MV-4-11 (cell line): ENCODE data around the gene MED13L.

Source experiments
- DNase-seq: peaks from one replicate; lab custom pipeline; 2025; lab: John Stamatoyannopoulos, UW

The MED13L gene

DNA sequence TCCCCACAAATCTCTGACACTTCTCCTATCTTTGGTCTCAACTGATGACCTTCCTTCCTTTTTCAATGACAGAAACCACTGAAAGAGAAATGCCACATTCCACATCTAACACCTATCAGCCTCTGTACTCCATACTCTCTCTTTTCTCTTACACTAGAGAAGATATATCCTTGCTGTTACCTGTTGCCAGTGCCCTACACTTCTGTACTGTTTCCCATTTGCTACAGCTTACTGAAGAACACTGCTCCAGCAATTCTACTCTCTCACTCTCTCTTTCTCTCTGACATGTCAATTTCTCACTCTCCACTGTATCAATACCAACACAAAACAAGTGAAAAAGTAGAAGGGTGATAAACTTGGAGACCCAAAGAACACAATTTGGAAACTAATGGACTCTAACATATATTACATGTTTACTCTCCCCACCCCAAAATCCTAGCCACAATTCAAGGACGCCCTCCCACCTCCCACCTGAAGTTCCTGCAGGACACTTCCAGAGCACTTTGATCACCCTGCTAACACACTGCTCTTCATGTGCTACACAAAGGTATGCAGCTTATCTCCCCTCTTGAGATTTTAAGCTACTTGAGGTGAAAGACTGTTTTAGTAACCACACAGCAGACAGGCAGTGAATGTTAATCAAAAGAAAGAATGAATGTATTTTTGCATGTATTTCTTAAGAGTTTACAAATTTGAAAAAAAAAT is 95.0 kb downstream of the MED13L start:
- no peak for DNase-seq

DNA sequence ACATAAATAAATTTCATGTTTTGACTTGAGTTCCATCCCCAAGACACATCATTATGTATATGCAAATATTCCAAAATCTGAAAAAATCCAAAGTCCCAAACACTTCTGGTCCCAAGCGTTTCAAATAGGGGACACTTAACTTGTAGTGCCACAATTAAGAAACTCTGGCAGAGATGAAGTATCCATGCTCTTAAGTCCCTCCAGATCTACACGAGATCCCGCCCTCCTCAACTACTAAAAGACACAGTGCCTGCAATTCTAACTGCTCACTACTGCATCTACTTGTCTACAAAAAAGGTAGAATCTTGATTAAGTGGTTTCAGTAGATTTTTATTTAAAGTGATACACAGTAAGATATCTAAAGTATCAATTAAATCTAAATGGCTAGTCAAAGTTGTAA is 97.0 kb downstream of the MED13L start:
- no peak for DNase-seq

DNA sequence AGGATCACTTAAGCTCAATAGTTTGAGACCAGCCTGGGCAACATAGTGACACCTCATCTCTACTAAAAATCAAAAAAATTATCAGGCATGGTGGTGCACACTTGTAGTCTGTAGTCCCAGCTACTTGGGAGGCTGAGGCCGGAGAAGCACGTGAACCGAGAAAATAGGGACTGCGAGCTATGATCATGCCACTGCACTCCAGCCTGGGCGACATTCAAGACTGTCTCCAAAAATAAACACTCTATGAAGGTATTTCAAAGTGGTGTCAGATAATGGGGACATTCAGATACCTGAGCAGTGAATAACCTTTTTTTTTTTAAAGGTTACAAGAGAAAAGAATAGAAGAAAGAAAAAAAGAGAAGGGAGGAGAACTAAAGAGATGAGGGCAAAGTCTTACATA is 98.1 kb downstream of the MED13L start:
- no peak for DNase-seq

DNA sequence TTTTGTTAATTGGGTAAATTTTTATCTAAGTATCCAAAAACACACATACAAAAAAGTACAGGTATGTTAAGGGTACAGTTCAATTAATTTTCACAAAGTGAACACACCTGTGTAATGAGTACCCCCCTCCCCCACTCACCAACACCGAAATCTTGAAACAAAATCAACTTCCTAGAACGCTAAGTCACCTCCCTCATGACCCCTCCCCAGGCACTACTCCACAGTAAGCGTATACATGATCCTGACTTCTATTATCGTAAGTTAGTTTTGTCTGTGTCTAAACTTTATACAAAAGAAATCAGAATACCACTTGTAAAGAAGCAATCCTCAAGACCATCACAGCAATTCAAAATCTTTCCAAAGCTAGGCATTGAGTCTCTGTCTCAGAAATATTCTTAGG is 100.5 kb downstream of the MED13L start:
- no peak for DNase-seq

DNA sequence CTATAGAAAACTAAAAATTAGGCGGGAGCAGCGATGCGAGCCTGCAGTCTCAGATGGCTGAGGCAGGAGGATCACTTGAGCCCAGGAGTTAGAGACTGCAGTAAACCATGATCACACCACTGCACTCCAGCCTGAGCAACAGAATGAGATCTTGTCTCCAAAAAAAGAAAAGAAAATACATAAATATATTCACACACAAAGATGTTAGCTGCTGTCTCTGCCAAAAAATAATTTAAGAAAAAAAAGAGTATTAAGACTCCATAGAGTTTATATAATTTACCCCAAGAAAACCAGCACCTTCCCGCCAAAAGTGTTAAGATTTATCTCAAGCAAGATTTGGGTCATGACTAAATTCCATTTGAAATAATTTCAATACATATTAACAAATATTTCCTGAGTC is 102.6 kb downstream of the MED13L start:
- DNase-seq, result no peak

DNA sequence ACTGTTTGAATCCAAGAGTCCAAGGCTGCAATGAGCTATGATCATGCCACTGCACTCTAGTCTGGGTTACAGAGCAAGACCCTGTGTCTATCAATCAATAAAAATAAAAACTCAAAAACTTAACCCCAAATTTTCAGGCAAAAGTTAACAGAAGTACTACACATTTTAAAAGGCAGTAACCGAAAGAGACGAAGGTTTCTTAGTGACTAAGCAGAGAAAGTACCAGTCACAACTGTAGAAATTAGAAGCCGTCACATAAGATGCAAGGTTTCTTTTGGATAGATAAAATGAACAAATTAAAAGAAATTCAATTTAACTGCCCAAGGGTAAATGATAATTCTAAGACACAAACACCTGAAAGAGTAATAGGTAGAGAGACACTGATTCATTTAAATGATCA is 103.5 kb downstream of the MED13L start:
- no peak for DNase-seq

DNA sequence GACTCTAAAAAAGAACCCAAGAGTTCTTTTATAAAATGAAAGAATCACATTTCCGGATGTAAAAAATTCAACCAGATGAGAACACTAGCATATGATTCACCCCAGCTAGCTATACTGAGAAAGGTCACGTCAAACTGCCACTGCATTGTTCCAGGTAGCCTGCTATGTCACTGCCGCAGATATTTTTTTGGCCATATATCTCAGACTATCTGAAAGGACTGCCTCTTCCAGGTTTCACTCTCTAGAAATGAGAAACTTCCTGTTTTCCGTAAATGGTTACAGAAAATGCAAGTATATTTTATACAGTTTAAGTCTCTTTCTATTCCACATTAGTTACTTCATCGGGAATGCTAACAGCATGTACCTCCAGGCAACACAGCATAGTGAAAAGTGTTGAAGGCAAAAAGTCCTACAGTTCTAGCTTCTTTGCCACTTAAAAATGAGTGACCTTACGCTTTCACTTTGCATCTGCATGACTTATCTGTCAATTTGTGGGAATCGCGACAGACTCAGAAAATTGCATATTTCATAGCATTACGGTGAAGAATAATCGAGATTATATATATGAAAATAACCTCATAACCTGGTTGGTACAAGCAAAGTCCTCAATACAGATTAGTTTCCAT is 105.2 kb downstream of the MED13L start:
- peak; percentile 42 for DNase-seq

DNA sequence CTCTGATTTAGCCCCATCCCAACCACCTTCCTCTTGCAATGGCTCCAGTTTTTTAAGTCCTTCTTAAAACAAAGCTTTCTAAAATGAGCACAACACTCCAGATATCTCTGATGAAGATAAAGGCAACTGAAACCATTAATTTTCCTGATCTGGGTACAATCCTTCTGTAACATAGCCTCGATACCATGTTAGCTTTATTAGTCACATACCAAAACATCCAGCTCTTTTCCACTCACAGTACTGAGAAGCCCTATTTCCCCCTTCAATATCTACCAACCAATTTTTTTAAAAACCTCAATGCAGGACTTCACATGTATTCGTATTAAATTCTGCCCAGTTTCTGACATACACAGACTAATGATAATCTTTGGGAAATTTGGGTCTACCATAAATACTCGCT is 105.9 kb downstream of the MED13L start:
- DNase-seq, result no peak

DNA sequence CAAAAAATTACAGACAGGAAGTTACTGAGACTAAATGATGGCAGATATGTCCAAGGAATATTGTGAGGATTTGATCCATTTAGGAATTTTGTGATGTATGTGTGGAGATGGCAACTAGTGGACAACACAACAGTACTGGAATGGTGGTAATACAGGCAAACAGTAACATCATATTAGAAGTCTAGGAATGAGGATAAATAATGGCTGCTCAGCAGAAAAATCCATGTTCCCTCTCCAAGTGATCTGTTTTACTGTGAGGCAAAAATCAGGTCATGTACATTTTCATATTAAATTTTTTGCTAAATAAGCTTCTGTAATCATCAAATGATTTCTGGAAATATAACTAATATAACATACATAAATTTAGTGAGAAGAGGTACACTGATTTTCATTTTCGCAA is 108.4 kb downstream of the MED13L start:
- DNase-seq, result no peak

DNA sequence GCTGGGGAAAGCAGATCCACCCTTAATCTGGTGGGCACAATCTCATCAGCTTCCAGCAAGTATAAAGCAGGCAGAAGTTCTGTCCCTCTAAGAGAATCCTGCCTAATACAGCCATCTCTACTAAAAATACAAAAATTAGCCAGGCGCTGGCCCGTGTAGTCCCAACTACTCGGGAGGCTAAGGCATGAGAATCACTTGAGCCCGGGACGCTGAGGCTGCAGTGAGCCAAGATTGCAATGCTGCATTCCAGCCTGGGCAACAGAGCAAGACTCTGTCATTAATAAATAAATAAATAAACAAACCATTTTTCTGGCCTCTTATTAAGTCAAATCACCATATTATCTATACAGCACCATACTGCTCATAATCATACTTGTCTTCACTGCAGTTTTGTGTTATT is 111.2 kb downstream of the MED13L start:
- DNase-seq, result no peak

DNA sequence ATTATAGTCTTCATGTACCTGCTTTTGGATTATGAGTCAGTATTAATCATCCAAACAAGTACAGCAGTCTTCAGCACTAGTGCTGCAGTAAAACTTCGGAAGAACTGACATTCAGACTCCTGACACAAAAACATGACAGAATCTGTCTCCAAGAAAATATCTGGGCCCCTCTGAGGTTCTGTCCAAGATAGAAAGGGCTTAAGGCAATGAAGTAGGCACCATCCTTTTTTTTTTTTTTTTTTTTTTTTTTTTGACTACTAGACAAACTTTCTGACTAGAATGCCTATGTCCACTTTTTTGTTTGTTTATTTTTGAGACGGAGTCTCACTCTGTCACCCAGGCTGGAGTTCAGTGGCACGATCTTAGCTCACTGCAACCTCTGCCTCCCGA is 112.5 kb downstream of the MED13L start:
- no peak for DNase-seq

DNA sequence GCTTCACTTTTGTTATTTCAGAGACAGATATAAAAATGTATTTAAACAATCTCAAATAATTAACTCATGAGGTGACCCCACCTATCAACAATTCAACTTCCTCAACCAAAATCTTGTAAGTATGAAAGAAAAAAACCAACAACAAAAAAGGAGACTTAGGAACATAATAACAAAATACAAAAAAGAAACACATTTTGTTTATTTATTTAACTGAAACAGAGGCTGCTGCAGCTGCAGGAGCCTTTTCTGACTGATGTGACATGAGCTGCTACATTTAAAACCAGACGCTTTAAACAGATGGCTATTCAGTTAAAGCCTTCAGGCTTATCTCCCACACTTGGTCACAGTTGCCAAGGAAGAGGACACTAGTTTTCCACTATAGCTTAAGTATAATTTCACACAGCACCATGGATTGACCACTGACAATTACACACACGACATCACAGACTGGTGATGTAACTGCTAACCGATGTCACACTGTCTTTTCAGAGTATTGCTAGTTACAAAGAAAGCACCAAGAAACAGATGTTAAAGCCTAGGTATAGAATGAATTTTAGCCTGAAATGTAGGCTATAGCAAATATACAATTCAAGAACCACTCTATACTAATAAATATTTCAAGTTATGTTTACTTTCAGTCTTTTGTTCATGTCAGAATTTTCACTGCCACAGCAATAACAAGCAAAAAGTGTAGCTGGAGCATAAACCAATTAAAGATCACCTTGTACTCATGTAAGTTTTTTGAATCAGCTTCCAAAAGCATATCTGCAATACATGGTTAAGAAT is 113.0 kb downstream of the MED13L start:
- peak; percentile 64 for DNase-seq

DNA sequence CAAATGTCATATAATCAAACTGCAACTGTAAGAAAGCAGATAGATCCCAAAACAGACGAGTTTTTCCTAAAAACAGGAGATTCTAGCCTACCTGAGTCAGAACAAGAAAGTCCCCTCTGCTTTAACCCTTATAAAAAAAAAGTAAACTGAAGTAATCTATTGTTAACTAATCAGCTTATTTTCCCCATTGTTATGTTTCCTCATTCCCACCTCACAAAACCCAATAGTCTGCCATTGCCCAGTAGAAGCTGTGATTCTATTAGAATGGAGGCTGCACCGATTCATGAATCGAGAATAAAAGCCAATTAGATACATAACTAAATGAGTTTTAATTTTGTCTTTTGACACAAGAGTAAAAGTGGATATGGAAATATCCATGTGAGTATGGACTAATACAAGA is 115.4 kb downstream of the MED13L start:
- DNase-seq, result no peak

DNA sequence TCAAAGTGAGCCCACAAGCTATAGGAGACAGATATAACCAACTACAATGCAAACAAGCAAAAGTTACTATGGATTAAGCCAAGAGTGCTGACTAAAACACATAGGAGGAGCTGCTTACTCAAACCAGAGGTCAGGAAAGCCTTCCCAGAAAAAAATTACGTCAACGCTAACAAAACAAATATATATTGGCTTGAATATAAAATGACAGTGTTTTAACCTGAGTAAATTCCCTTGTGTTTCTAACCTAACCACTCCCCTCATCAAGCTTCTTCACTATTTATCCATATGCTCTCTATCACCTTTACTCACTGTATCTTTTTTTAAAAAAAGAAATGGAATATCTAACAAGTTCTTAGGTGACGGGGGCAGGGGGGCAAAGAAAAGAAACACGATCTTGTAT is 115.9 kb downstream of the MED13L start:
- DNase-seq, result no peak

DNA sequence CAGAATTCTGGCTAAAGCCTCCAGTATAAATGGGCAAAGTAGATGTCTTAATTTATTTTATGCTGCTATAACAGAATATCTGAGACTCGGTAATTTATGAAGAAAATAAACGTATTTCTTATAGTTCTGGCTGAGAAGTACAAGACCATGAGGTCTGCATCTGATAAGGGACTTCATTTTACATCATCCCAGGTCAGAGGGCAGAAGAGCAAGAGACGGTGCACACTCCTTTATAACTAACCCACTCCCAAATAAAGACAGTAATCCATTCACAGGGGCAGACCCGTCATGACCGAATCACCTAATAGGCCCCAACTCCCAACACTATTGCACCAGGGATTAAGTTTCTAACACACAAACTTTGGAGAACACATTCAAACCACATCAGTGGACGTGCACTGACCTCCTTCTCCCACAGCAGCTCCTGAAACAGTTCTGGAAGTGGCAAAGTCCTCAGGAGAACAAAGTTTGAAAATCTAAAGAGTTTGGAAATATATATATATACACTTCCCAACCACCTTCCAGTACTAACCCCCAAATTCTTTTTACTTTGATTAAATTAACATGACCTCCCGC is 116.5 kb downstream of the MED13L start:
- DNase-seq, result no peak

DNA sequence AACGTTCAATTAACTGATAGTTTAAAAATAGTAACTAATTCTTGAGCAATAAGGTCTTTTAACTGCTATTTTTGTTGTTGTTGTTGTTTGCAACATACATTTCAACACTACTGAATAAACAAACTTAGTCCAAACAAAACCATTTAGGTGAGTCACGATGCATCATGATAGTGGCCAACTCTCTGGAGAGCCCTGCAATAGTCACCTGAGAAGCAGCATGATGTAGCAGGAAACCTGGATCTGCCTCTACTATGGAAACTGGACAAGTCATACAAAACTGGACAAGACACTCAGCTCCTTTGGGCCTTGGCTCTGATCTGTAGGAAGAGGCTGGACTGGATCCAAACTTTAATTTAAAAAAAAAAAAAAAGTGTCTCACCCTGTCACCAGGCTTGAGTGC is 117.3 kb downstream of the MED13L start:
- DNase-seq, result no peak

DNA sequence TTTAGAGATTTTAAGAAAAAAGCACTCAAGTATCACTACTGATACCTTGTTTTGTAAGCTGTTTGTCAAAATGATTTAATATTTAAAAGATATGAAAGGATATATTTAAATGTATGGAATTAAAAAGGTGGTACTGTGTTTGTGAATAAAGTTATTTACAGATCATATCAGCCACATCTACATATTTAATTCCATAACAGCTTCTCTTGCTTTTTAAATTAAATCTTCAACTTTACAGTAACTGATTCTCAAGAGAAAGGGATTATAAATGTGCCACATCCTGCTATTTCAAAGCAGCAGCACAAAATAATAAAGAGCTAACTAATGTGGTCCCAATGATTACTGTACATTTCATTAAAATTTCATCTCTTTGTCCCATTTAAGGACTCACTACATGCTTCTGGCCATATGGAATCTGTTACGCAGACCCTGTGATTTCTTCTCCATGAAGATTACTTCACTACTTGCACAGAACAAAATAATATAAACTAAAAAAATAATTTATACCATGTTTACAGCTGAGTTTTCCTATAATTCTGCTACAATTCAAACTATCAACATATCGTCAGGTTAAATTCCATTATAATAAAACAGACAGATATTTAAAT is 117.8 kb downstream of the MED13L start:
- no peak for DNase-seq

DNA sequence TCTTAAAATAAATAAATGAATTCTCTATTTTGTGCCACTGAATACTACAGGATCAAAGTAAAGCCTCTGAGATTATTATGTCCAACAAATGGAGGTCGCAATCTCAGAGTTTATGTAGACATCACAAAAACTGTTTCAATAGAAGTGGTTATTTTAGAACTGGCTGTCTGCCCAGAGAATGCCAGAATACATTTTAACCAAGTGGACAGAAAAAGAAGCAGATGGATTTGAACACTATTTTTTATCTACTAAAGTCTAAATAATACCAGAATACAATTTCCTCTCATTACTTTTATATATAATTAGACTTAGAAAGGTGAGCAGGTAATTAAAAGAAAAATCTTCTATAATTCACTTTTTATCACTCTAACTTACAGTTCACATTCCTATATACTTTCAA is 118.3 kb downstream of the MED13L start:
- no peak for DNase-seq

DNA sequence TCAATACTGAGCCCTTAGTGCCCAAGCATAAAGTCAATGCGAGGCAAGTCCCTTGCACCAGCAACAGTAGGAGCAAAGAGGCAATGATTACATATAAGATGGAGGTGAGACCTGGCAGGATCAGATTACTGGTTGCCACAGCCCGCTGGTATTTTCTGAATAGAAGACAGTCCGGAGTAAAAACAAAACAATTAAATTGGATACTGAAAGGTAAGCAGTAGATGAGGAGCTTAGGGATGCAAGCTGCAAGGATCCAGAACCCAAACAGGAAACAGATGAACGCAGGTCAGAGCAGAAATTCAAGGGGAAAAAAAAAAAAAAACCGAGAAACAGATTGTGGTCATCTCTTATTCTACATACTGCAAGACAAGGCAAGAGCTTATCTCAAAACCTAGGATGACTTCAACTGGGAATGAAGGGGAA is 119.6 kb downstream of the MED13L start:
- DNase-seq, result no peak

DNA sequence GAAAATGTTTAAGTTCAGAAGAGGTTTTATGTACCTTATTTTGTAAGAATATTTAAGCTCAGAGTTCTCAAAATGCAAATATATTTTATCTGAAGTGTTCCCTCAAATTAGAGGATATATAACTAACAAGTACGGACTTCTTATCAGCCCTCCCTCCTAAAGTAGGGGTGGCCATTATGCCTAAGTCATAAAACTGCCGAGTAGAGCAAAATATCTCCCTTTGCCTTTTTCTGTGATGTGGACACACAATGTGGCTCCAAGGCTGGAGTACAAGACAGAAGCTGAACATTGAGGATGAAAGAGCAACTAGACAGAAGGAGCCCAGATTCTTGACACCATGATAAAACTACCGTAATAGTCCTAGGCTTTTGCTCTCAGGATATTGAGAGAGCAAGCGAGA is 120.9 kb downstream of the MED13L start:
- DNase-seq, result no peak

DNA sequence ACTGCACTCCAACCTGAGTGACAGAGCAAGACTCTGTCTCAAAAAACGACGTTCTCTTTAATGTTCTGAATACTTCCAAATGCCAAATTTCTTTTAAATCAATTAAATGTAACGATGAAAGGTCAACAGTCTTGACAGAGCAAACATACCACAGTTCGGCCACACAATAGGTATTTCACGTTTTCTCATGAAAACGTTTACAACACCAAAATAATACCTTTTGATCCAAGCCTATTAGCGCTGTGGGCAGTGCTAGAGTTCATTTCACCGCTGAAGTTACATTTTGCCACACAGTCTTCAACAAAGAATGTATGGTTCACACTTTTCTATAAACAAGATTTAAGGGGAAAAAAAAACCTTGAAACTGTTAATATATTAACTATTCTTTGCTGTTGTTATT is 122.1 kb downstream of the MED13L start:
- no peak for DNase-seq

DNA sequence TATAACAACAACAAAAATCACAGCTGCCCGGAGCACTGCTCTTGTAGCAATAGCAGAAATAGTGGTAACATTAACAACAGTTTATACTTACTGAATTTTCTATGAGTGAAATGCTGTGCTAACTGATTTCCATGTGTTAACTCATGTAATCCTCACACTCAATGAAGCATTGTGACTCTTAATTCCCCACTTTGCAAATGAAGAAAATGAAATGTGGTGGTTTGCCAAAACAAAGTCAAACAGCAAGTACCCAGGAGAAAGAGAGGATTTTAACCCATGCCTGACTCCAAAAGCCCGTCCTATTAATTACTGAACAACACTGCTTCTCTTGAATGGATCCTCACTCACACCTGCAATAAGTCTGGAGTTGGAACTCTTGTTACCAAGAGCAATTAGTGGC is 123.5 kb downstream of the MED13L start:
- no peak for DNase-seq

DNA sequence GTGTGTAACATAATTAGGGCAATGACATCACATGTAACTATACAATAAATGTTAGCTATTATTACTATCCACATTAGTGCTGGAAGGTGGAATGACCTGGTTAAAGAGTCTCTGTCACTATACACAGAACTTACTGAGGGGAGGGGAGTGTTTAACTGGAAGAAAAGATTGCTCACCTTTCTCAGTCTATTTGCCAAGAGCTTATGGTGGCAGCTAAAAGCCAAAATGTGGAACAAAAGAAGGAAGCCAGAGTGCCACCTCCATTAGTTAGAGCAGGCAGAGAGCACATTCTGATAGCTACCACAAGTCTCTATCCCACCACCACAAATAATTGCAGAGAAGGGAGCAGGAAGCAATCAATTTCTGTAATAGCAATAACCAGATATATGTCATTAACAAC is 124.4 kb downstream of the MED13L start:
- no peak for DNase-seq
